Measurements from ENCODE around the gene MTCL3.

MTCL3 gene

GRCh38 chr6:127518710-127519468 lies at the start of gene MTCL3:
Gene MTCL3 (minus strand): TSS chr6:127519335.
- H3K27me3 Mint-ChIP-seq, result peaks cover 39% of the 10 kb centered on the region
- peak within 1 kb of the TSS; percentile 84 for H3K4me3 Mint-ChIP-seq
- peaks cover 41% of the 10 kb centered on the region for H3K4me1 Mint-ChIP-seq
- H3K9me3 Mint-ChIP-seq, result no peaks in the 10 kb centered on the region
- H3K36me3 Mint-ChIP-seq, result no peaks in the 10 kb centered on the region
- H3K27ac Mint-ChIP-seq, result no peak within 1 kb of the TSS

- no peaks in the 10 kb centered on the region for H3K9me3 Mint-ChIP-seq
- no peak overlapping the region for H3K4me3 Mint-ChIP-seq
- no peaks in the 10 kb centered on the region for H3K27me3 Mint-ChIP-seq
- no peak overlapping the region for H3K27ac Mint-ChIP-seq
- no peaks in the 10 kb centered on the region for H3K36me3 Mint-ChIP-seq
- H3K4me1 Mint-ChIP-seq, result peaks cover 19% of the 10 kb centered on the region
These were observed 48.3 kb upstream of the MTCL3 start for GRCh38 chr6:127567476-127567875.

GRCh38 chr6:127566651-127567050 lies 47.5 kb upstream of the MTCL3 start:
- peaks cover 13% of the 10 kb centered on the region for H3K4me1 Mint-ChIP-seq
- no peaks in the 10 kb centered on the region for H3K27me3 Mint-ChIP-seq
- H3K9me3 Mint-ChIP-seq, result no peaks in the 10 kb centered on the region
- H3K4me3 Mint-ChIP-seq, result no peak overlapping the region
- no peak overlapping the region for H3K27ac Mint-ChIP-seq
- no peaks in the 10 kb centered on the region for H3K36me3 Mint-ChIP-seq

DNA sequence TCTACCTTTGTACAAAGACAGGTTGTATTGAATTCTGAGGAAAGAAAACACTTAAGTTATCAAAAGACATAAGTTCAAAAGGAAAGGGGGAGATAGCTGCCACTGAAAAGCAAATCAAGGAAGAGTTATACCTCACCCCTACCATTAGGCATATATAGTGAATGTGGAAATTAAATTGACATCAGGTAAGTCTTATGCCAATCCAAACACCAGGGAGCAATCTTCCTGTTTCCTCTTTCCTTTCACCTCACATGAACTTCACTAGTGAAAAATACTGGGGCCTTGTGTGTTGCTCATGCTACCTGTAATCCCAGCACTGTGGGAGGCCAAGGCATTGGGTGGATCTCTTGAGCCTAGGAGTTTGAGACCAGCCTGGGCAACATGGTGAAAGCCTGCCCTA lies 47.0 kb upstream of the MTCL3 start:
- no peak overlapping the region for H3K27ac Mint-ChIP-seq
- peaks cover 8% of the 10 kb centered on the region for H3K4me1 Mint-ChIP-seq
- peaks cover 2% of the 10 kb centered on the region for H3K27me3 Mint-ChIP-seq
- H3K4me3 Mint-ChIP-seq, result no peak overlapping the region
- no peaks in the 10 kb centered on the region for H3K36me3 Mint-ChIP-seq
- H3K9me3 Mint-ChIP-seq, result no peaks in the 10 kb centered on the region

- Mint-ChIP-seq H3K9me3 (no peaks in the 10 kb centered on the region), H3K4me1 (no peaks in the 10 kb centered on the region), H3K36me3 (no peaks in the 10 kb centered on the region), H3K4me3 (no peak overlapping the region), H3K27me3 (peaks cover 4% of the 10 kb centered on the region), H3K27ac (no peak overlapping the region)
These were observed 45.6 kb upstream of the MTCL3 start for GRCh38 chr6:127564761-127565160.

- Mint-ChIP-seq H3K4me1 (no peaks in the 10 kb centered on the region), H3K4me3 (no peak overlapping the region), H3K27ac (peak overlapping the region; percentile 2), H3K36me3 (no peaks in the 10 kb centered on the region), H3K27me3 (peaks cover 4% of the 10 kb centered on the region), H3K9me3 (no peaks in the 10 kb centered on the region)
These were observed 42.5 kb upstream of the MTCL3 start for GRCh38 chr6:127561660-127562059.

GRCh38 chr6:127554435-127555006 lies 35.4 kb upstream of the MTCL3 start:
- Mint-ChIP-seq H3K9me3 (no peaks in the 10 kb centered on the region), H3K27me3 (peaks cover 10% of the 10 kb centered on the region), H3K36me3 (no peaks in the 10 kb centered on the region), H3K4me3 (no peak overlapping the region), H3K27ac (no peak overlapping the region), H3K4me1 (no peaks in the 10 kb centered on the region)

DNA sequence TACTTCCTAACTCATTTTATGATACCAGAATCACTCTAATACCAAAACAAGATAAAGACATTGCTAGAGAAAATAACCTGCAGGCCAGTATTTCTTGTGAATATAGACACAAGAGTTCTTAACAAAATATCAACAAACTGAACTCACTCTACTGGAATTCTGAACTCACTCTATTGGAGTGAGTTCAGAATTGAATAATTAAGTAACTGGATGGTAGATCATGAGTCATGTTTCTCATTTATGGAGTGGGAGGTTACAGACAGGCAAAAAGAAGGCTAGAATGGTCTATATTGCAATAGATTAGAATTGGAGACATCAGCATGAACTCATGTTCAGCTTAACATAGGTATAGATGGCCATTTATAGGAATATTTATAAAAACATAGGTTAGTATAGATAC lies 31.3 kb upstream of the MTCL3 start:
- peaks cover 3% of the 10 kb centered on the region for H3K4me1 Mint-ChIP-seq
- peaks cover 10% of the 10 kb centered on the region for H3K27me3 Mint-ChIP-seq
- H3K27ac Mint-ChIP-seq, result no peak overlapping the region
- H3K4me3 Mint-ChIP-seq, result no peak overlapping the region
- no peaks in the 10 kb centered on the region for H3K9me3 Mint-ChIP-seq
- H3K36me3 Mint-ChIP-seq, result no peaks in the 10 kb centered on the region

DNA sequence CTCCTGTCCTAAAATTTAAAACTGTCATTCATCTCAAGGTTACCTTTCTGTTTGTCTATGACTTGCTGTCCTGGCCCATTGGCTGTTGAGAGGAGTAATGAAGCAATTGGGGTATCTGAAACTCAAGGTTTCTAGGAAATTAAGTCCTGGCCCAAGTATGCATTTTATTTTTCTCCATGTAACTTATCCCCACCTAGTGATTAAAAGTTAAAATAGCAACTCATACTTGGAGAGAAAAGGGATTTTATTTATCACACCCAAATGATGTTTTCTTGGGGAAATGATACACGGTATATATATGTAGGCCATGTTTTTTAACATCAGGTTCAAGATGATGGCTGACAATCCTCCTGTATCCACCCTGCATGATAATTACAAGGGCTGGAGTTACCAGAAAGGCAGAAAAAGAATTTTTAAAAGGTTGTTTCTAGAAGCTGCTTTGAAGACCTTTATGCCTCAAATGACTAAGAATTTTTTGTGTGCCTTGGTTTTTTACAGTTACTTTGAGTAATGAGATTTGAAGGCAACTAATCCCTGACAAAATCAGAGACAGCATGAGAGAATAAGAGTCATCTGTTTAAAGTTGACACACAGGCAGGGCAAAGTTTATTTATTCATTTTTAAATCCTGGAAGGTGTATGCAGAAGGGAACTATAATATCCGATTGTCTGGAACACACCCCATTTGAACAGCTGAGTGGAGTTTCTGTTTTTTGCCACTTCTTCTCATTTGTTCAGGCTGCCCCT lies 28.9 kb upstream of the MTCL3 start:
- Mint-ChIP-seq H3K27me3 (peaks cover 10% of the 10 kb centered on the region), H3K27ac (no peak overlapping the region), H3K9me3 (no peaks in the 10 kb centered on the region), H3K4me1 (peaks cover 3% of the 10 kb centered on the region), H3K36me3 (no peaks in the 10 kb centered on the region), H3K4me3 (no peak overlapping the region)

- Mint-ChIP-seq H3K9me3 (no peaks in the 10 kb centered on the region), H3K4me1 (peaks cover 3% of the 10 kb centered on the region), H3K27ac (no peak overlapping the region), H3K27me3 (peaks cover 10% of the 10 kb centered on the region), H3K36me3 (no peaks in the 10 kb centered on the region), H3K4me3 (no peak overlapping the region)
These were observed 28.1 kb upstream of the MTCL3 start for GRCh38 chr6:127547215-127547614.

DNA sequence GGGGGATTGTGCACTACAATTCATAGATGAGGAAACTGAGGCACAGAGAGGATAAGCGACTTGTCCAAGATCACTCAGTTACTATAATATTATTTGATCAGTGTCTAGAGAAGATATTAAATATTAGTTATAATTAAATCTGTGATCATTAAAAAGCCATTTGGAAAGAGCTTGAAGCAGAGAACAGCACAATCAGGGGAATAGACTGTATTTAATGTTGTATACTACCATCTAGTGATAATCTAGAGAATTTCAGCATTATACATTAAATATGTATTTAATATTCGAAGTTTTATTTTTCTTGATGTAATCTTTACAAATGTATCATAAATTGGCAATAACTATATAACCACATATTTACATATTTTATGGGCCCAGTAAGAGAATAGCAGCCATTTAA lies 20.1 kb upstream of the MTCL3 start:
- Mint-ChIP-seq H3K27ac (no peak overlapping the region), H3K9me3 (no peaks in the 10 kb centered on the region), H3K4me1 (no peaks in the 10 kb centered on the region), H3K27me3 (peaks cover 7% of the 10 kb centered on the region), H3K4me3 (no peak overlapping the region), H3K36me3 (no peaks in the 10 kb centered on the region)

- no peak overlapping the region for H3K4me3 Mint-ChIP-seq
- H3K4me1 Mint-ChIP-seq, result no peaks in the 10 kb centered on the region
- no peaks in the 10 kb centered on the region for H3K9me3 Mint-ChIP-seq
These were observed 19.7 kb upstream of the MTCL3 start for GRCh38 chr6:127538750-127539264.

DNA sequence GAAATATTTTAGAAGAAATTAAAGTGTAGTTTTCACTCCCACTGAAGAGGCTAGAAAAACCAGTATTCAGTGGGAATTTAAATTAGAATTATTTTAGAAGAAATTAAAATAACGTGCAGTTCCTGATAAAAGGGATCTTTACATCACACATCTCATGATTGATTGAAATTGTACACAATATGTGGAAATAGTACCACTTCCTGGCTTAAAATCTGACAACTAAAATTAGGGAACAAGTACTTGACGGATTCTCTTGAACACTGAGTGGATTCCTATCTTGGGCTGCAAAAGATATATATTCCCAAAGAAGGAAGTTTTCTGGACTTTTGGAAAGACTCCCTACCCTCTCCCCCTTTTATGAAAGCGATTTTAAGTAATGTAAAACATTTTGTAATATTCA lies 14.6 kb upstream of the MTCL3 start:
- H3K9me3 Mint-ChIP-seq, result no peaks in the 10 kb centered on the region
- no peaks in the 10 kb centered on the region for H3K36me3 Mint-ChIP-seq
- H3K27me3 Mint-ChIP-seq, result peaks cover 16% of the 10 kb centered on the region
- no peak overlapping the region for H3K4me3 Mint-ChIP-seq
- no peak overlapping the region for H3K27ac Mint-ChIP-seq
- no peaks in the 10 kb centered on the region for H3K4me1 Mint-ChIP-seq

More at GRCh38 chr6:127538750-127539264, 19.7 kb upstream of the MTCL3 start:
- Mint-ChIP-seq H3K36me3 (no peaks in the 10 kb centered on the region), H3K27ac (no peak overlapping the region), H3K27me3 (peaks cover 9% of the 10 kb centered on the region)

DNA sequence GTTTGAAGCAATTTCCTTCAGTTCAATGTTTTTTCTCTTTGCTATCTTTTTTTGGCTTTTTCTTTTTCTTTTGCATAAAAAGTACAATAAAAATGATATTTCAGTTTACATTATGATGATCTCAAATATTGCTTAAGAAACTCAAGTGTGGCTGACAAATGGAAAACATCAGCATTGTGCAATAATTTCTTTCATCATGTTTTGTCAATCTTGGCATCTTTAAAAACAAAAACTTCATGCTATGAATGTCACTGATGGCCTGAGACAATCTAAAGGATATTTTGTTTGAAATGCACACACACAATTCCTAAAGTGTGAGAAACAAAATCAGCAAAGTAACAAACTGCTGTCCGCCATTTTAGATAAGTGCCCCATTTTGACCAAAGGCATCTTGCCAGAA lies 13.9 kb upstream of the MTCL3 start:
- Mint-ChIP-seq H3K27me3 (peaks cover 16% of the 10 kb centered on the region), H3K27ac (no peak overlapping the region), H3K4me3 (no peak overlapping the region), H3K4me1 (no peaks in the 10 kb centered on the region), H3K36me3 (no peaks in the 10 kb centered on the region), H3K9me3 (no peaks in the 10 kb centered on the region)

DNA sequence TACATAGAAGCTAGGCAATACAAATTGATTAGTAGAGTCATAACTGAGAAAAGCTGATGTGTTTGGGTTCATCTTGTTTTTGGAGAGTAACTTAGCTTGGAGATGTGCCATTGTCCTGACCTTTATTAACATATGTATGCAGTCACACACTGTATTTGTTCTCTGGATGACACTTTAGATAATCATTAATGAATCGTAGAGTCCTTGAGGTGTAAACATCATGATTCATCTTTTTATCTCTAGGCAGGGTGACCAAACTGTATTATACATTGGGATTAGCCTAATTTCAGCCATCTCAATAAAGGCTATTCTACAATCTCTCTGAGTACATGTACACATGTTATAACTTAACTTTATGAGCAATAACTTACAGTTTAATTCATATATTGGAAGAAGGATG lies 3.6 kb upstream of the MTCL3 start:
- H3K27ac Mint-ChIP-seq, result no peak overlapping the region
- H3K4me3 Mint-ChIP-seq, result no peak overlapping the region
- no peaks in the 10 kb centered on the region for H3K36me3 Mint-ChIP-seq
- peaks cover 41% of the 10 kb centered on the region for H3K27me3 Mint-ChIP-seq
- peaks cover 20% of the 10 kb centered on the region for H3K4me1 Mint-ChIP-seq
- no peaks in the 10 kb centered on the region for H3K9me3 Mint-ChIP-seq

DNA sequence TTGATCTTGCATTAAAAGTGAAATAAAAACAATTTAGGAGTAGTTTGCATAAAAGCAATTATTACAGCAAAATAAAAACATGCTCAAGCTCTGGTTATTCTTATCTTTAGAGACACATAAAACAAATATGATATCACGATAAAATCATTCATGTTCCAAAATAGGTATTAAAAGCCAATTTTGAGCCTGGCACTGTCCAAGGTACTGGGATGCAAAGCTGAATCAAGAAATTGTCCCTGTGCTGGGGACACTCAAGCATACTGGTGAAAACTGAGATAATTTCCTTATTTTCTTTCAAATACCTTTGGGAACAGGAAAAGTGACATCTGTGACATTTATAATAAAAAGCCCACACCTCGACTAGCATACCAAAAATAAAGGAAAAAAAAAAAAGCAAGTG lies 931 bp upstream of the MTCL3 start:
- no peaks in the 10 kb centered on the region for H3K36me3 Mint-ChIP-seq
- H3K4me3 Mint-ChIP-seq, result no peak overlapping the region
- H3K27ac Mint-ChIP-seq, result no peak overlapping the region
- peaks cover 31% of the 10 kb centered on the region for H3K4me1 Mint-ChIP-seq
- peaks cover 41% of the 10 kb centered on the region for H3K27me3 Mint-ChIP-seq
- no peaks in the 10 kb centered on the region for H3K9me3 Mint-ChIP-seq

Measured in activated naive CD4-positive, alpha-beta T cell treated with anti-CD3 and anti-CD28 coated beads, Interleukin-2, amount 50 U/mL, for 24 hours (primary cell).